H9 (cell line): ENCODE data around the gene GNA12. TPM values are rescaled to one million over a fixed set of nuclear protein-coding genes. Genes with fewer than 3 reads are reported as not detected.
A peak's percentile ranks its signal among the peaks of the same experiment; 100 is the strongest.
"Not testable (repeated sequence)": the region's sequence is repeated elsewhere in the genome, so short reads cannot be mapped to it uniquely, and the experiment has no call there.

Experiments
- DNase-seq: peaks from one replicate; pipeline ENCODE4 v3.0.0-alpha.2; 2017
- H2AFZ ChIP-seq: one replicate; pipeline ENCODE4 v1.6.1; 2013; ENCODE audit warnings: mild to moderate bottlenecking, low read length, control low read depth, moderate library complexity
- H2AK5ac ChIP-seq: 2 replicates; pipeline ENCODE4 v1.6.1; 2013; ENCODE audit warnings: low read length, control low read depth, mixed read lengths; ENCODE audit not compliant: insufficient read length
- H2BK120ac ChIP-seq: one replicate; pipeline ENCODE4 v1.6.1; 2013; ENCODE audit warnings: low read depth, mild to moderate bottlenecking, low read length, control low read depth, inconsistent platforms; ENCODE audit not compliant: poor library complexity, severe bottlenecking
- H2BK12ac ChIP-seq: 2 replicates; pipeline ENCODE4 v1.6.1; 2013; ENCODE audit warnings: low read length, control low read depth, mixed read lengths, low read depth; ENCODE audit not compliant: insufficient read length
- H2BK15ac ChIP-seq: 2 replicates; pipeline ENCODE4 v1.6.1; 2013; ENCODE audit warnings: low read depth, low read length, control low read depth
- H2BK20ac ChIP-seq: one replicate; pipeline ENCODE4 v1.6.1; 2013; ENCODE audit warnings: low read depth, mild to moderate bottlenecking, low read length, control low read depth, inconsistent platforms; ENCODE audit not compliant: poor library complexity, severe bottlenecking
- H2BK5ac ChIP-seq: 2 replicates; pipeline ENCODE4 v1.6.1; 2013; ENCODE audit warnings: low read length, control low read depth, mixed read lengths; ENCODE audit not compliant: insufficient read length
- H3K14ac ChIP-seq: 2 replicates; pipeline ENCODE4 v1.6.1; 2013; ENCODE audit warnings: low read length, control low read depth; ENCODE audit not compliant: insufficient read depth
- H3K18ac ChIP-seq: 2 replicates; pipeline ENCODE4 v1.6.1; 2013; ENCODE audit warnings: low read depth, mild to moderate bottlenecking, mixed read lengths, low read length, control low read depth; ENCODE audit not compliant: insufficient read length
- H3K23ac ChIP-seq: 2 replicates; pipeline ENCODE4 v1.6.1; 2013; ENCODE audit warnings: low read length, control low read depth, mixed read lengths, low read depth; ENCODE audit not compliant: insufficient read length
- H3K23me2 ChIP-seq: 2 replicates; pipeline ENCODE4 v1.6.1; 2013; ENCODE audit warnings: low read depth, mild to moderate bottlenecking, mixed read lengths, low read length, control low read depth; ENCODE audit not compliant: insufficient read length, poor library complexity, severe bottlenecking
- H3K27ac ChIP-seq: 2 replicates; pipeline ENCODE4 v1.5.1; 2013; ENCODE audit warnings: low read length, control low read depth, mixed read lengths, low read depth; ENCODE audit not compliant: insufficient read length
- H3K27me3 ChIP-seq: 2 replicates; pipeline ENCODE4 v1.6.1; 2013; ENCODE audit warnings: low read length, control low read depth, inconsistent platforms; ENCODE audit not compliant: insufficient read depth
- H3K4ac ChIP-seq: 2 replicates; pipeline ENCODE4 v1.6.1; 2013; ENCODE audit warnings: low read depth, mild to moderate bottlenecking, control low read depth, inconsistent platforms, low read length, moderate library complexity
- H3K4me1 ChIP-seq: 2 replicates; pipeline ENCODE4 v1.6.1; 2013; ENCODE audit warnings: low read length, control low read depth, inconsistent platforms; ENCODE audit not compliant: insufficient read depth
- H3K4me2 ChIP-seq: 2 replicates; pipeline ENCODE4 v1.6.1; 2013; ENCODE audit warnings: low read length, control low read depth, mixed read lengths; ENCODE audit not compliant: insufficient read length, insufficient read depth
- H3K56ac ChIP-seq: 2 replicates; pipeline ENCODE4 v1.6.1; 2013; ENCODE audit warnings: low read depth, mild to moderate bottlenecking, mixed read lengths, low read length, control low read depth; ENCODE audit not compliant: insufficient read length
- H3K79me1 ChIP-seq: 2 replicates; pipeline ENCODE4 v1.6.1; 2013; ENCODE audit warnings: low read depth, mild to moderate bottlenecking, moderate library complexity, low read length, control low read depth, inconsistent platforms; ENCODE audit not compliant: insufficient read depth, poor library complexity, severe bottlenecking
- H3K79me2 ChIP-seq: 2 replicates; pipeline ENCODE4 v1.6.1; 2013; ENCODE audit warnings: low read length, control low read depth, inconsistent platforms; ENCODE audit not compliant: insufficient read depth
- H3K9ac ChIP-seq: 2 replicates; pipeline ENCODE4 v1.6.1; 2013; ENCODE audit warnings: low read length, control low read depth, mixed read lengths; ENCODE audit not compliant: insufficient read length; ENCODE audit errors: extremely low read depth
- H3K9me3 ChIP-seq: one replicate; pipeline ENCODE4 v1.6.1; 2013; ENCODE audit warnings: low read depth, low read length, inconsistent platforms; ENCODE audit not compliant: control insufficient read depth
- H3T11ph ChIP-seq: one replicate; pipeline ENCODE4 v1.6.1; 2013; ENCODE audit warnings: mild to moderate bottlenecking, low read length, control low read depth, inconsistent platforms
- H4K20me1 ChIP-seq: one replicate; pipeline ENCODE4 v1.6.1; 2013; ENCODE audit not compliant: control insufficient read depth, insufficient read length, insufficient read depth
- H4K5ac ChIP-seq: 2 replicates; pipeline ENCODE4 v1.6.1; 2013; ENCODE audit warnings: low read depth, mild to moderate bottlenecking, mixed read lengths, low read length, control low read depth; ENCODE audit not compliant: insufficient read length
- H4K8ac ChIP-seq: replicated peaks from 2 replicates; pipeline ENCODE4 v1.6.1; 2013; ENCODE audit warnings: low read length, control low read depth, mixed read lengths, low read depth; ENCODE audit not compliant: insufficient read length
- H4K91ac ChIP-seq: 2 replicates; pipeline ENCODE4 v1.6.1; 2013; ENCODE audit warnings: low read depth, mild to moderate bottlenecking, moderate library complexity, mixed read lengths, low read length, control low read depth; ENCODE audit not compliant: insufficient read length
- H3K27ac Mint-ChIP-seq, 3 experiments: 2 replicates in 2 of 3; 3 replicates in 1 of 3; pipeline ENCODE4 v1.8.0; 2020 to 2021; ENCODE audit warnings: mixed read lengths in 3 of 3, mild to moderate bottlenecking in 1 of 3, moderate library complexity in 1 of 3
- H3K27me3 Mint-ChIP-seq: 2 replicates; pipeline ENCODE4 v1.8.0; 2021; ENCODE audit warnings: low read depth, mild to moderate bottlenecking, moderate library complexity, mixed read lengths
- H3K36me3 Mint-ChIP-seq, 3 experiments: 2 replicates in 2 of 3; 3 replicates in 1 of 3; pipeline ENCODE4 v1.8.0; 2020 to 2021; ENCODE audit warnings: low read depth in 3 of 3, mixed read lengths in 3 of 3; ENCODE audit not compliant: insufficient read depth in 1 of 3
- H3K4me1 Mint-ChIP-seq, 2 experiments: 2 replicates each; pipeline ENCODE4 v1.8.0; 2020; ENCODE audit warnings: mixed read lengths in 2 of 2
- H3K4me3 Mint-ChIP-seq, 2 experiments: 2 replicates in 1 of 2; 3 replicates in 1 of 2; pipeline ENCODE4 v1.8.0; 2020 to 2021; ENCODE audit warnings: mild to moderate bottlenecking in 2 of 2, mixed read lengths in 2 of 2, moderate library complexity in 1 of 2
- H3K9me3 Mint-ChIP-seq, 2 experiments: 2 replicates in 1 of 2; 3 replicates in 1 of 2; pipeline ENCODE4 v1.8.0; 2020; ENCODE audit warnings: mild to moderate bottlenecking in 2 of 2, mixed read lengths in 2 of 2, moderate library complexity in 1 of 2
- CTCF ChIP-seq: fragments of 200-600 bp; sonication (generic); conservative IDR thresholded peaks from 3 replicates; pipeline ENCODE4 v1.8.0; 2021; ENCODE audit warnings: antibody characterized with exemption, mild to moderate bottlenecking
- WGBS: extraction: QIAGEN DNeasy Blood & Tissue Kit; methylation state at CpG from one replicate; pipeline ENCODE4 v1.1.7; 2013; ENCODE audit warnings: missing lambda C conversion rate, low lambda C conversion rate, mixed read lengths; ENCODE audit not compliant: insufficient read length; ENCODE audit errors: extremely low coverage; 5-methylcytosine and 5-hydroxymethylcytosine counted together
- total RNA-seq: library from RNA; stranded (reverse); gene quantifications from 2 replicates; pipeline ENCODE4 v1.2.1, GENCODE V29; 2021

GNA12 gene
- total RNA-seq, 1 experiment from 2014 or later = 60.2 TPM

DNA sequence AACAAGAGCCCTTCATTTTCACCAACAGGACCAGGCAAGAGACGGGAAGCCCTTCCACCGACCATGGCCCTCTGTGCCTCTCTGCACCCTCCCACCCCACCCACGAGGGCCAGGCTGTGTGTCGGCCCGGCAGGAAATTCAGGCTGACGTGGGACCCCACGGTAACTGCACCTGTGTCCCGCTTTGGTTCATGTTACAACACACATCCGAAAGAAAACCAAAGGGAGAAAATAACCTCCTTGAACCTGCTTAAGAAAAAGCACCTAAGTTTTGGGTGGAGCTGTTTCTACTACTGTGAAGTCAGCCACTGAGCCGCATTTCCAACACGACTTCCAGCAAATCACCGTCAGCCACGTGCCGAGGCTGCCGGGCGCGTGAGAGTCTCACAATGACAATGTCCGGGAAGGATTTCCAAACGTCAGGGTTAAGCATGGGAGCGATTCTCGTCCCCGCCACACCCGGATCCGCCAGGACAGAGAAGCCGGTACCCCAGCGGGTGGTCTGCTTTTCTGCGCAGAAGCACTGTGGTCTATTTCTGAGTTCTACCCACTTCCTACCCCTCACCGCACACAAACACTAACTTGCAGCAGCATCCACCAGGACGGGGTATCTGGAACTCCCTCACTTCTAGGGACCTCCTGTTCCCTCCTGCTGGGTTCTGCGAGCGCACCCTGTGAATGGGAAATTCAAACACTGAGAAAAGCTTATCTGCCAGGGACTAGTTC lies 119.5 kb downstream of the GNA12 start:
- Histone ChIP-seq H3T11ph (no peak overlapping the region), H2BK5ac (no peak overlapping the region), H2BK15ac (no peak overlapping the region), H4K8ac (no peak overlapping the region), H2BK120ac (no peak overlapping the region), H4K5ac (no peak overlapping the region), H4K91ac (no peak overlapping the region), H3K23me2 (no peaks in the 10 kb centered on the region), H2BK20ac (no peak overlapping the region), H3K23ac (no peak overlapping the region), H3K4ac (no peak overlapping the region), H4K20me1 (no peaks in the 10 kb centered on the region), H3K14ac (no peak overlapping the region), H3K27me3 (no peaks in the 10 kb centered on the region), H3K79me2 (no peaks in the 10 kb centered on the region), H3K27ac (no peak overlapping the region), H2AK5ac (no peak overlapping the region), H3K9me3 (no peaks in the 10 kb centered on the region), H2AFZ (no peak overlapping the region), H3K18ac (no peak overlapping the region), H3K4me2 (no peak overlapping the region), H3K9ac (no peak overlapping the region), H3K4me1 (no peaks in the 10 kb centered on the region), H2BK12ac (no peak overlapping the region), H3K79me1 (no peaks in the 10 kb centered on the region), H3K56ac (no peak overlapping the region)
- DNase-seq = no peak
- no peak overlapping the region; a peak in 2 of 7 replicates for H3K27ac Mint-ChIP-seq
- no peak for TF ChIP-seq CTCF
- peaks cover 26 to 44% (median 37%) of the 10 kb centered on the region in 3 experiments; a peak in 6 of 7 replicates for H3K36me3 Mint-ChIP-seq
- H3K27me3 Mint-ChIP-seq = no peaks in the 10 kb centered on the region
- no peak overlapping the region for H3K4me3 Mint-ChIP-seq
- no CpG with 5 or more reads among the region's 31 CpGs for WGBS
- peaks cover 0 to 4% of the 10 kb centered on the region in 2 experiments; a peak in 1 of 4 replicates for H3K4me1 Mint-ChIP-seq
- H3K9me3 Mint-ChIP-seq = no peaks in the 10 kb centered on the region

DNA sequence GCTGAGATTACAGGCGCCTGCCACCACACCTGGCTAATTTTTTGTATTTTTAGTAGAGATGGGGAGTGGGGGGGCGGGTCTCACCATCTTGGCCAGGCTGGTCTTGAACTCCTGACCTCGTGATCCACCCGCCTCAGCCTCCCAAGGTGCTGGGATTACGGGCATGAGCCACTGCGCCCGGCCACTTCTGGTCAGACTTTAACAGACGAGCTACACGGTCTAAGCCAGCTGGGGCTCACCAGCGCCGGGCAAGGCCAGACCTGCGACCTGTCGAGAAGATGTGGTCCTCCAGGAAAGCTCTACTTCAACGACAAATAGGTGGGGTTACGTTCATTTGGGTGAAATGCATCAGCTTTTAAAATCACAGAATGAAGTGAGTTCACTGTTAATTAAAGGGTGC lies 120.1 kb downstream of the GNA12 start:
- not testable (repeated sequence) for H2BK20ac ChIP-seq, H3K4me2 ChIP-seq, H3K9me3 Mint-ChIP-seq

More for the DNA sequence above, 120.1 kb downstream of the GNA12 start:
- H3K14ac ChIP-seq, H3K56ac ChIP-seq, H2BK15ac ChIP-seq, H2BK12ac ChIP-seq, H4K20me1 ChIP-seq, H3K9ac ChIP-seq, H3T11ph ChIP-seq, H3K4ac ChIP-seq, H3K23me2 ChIP-seq, H2AFZ ChIP-seq, H2BK120ac ChIP-seq, H3K4me3 Mint-ChIP-seq, H2AK5ac ChIP-seq, H3K27ac ChIP-seq, H3K23ac ChIP-seq, H3K4me1 Mint-ChIP-seq, H3K79me1 ChIP-seq, H4K5ac ChIP-seq, H4K8ac ChIP-seq, H3K4me1 ChIP-seq, H2BK5ac ChIP-seq, H3K79me2 ChIP-seq, DNase-seq, H3K9me3 ChIP-seq, H4K91ac ChIP-seq, H3K27me3 ChIP-seq, H3K27me3 Mint-ChIP-seq, H3K18ac ChIP-seq: not testable (repeated sequence)
- H3K36me3 Mint-ChIP-seq = peaks cover 24 to 40% (median 33%) of the 10 kb centered on the region in 3 experiments; a peak in 6 of 7 replicates
- no CpG with 5 or more reads among the region's 15 CpGs for WGBS
- H3K27ac Mint-ChIP-seq = peak overlapping the region in 1 of 3 experiments; percentile 53; a peak in 2 of 7 replicates
